Tibial artery (tissue), 4 donors: ENCODE data around the gene OPCML.

Source experiments
- DNase-seq, 2 donors: peaks; one replicate each; pipeline ENCODE4 v3.0.0-alpha.2; 2019
- H3K27ac ChIP-seq, 2 donors: fragments of 200-600 bp; sonication (generic) in 1 of 2; 1 replicate in 1 of 2; 2 replicates in 1 of 2; pipeline ENCODE4 v1.5.1; 2018 to 2019; ENCODE audit warnings: mild to moderate bottlenecking in 1 of 2
- H3K27me3 ChIP-seq, 2 donors: fragments of 200-600 bp; sonication (generic) in 1 of 2; one replicate each; pipeline versions ENCODE4 v1.5.1 to v1.6.0; 2016 to 2019
- H3K36me3 ChIP-seq, 3 donors: fragments of 200-600 bp; sonication (generic) in 2 of 3; one replicate each; pipeline ENCODE4 v1.5.1; 2016 to 2019; ENCODE audit warnings: mild to moderate bottlenecking in 2 of 3
- H3K4me1 ChIP-seq, 4 donors: fragments of 200-600 bp; sonication (generic) in 2 of 4; 1 replicate in 3 of 4; 2 replicates in 1 of 4; pipeline ENCODE4 v1.5.1; 2016 to 2019
- H3K4me3 ChIP-seq, 2 donors: fragments of 200-600 bp; sonication (generic) in 1 of 2; 1 replicate in 1 of 2; 2 replicates in 1 of 2; pipeline ENCODE4 v1.5.1; 2018 to 2019; ENCODE audit warnings: mild to moderate bottlenecking in 2 of 2
- H3K9me3 ChIP-seq, 3 donors: fragments of 200-600 bp; sonication (generic) in 1 of 3; one replicate each; pipeline ENCODE4 v1.5.1; 2016 to 2019
- intact Hi-C: fragments of 100-400 bp; cut with DNase I; formaldehyde crosslinking; loops from one replicate; pipeline ENCODE4 v1.15.0; 2023; ENCODE audit warnings: low total_unique reads
- TF ChIP-seq, protein P1 (sequence below), 2 experiments: fragments of 200-600 bp in 1 of 2; fragments of 450-650 bp in 1 of 2; IDR thresholded peaks; one replicate each; pipeline ENCODE4 v1.5.1; 2017 to 2019; ENCODE audit warnings: antibody characterized with exemption in 2 of 2, mild to moderate bottlenecking in 1 of 2, moderate library complexity in 1 of 2

Gene OPCML

DNA sequence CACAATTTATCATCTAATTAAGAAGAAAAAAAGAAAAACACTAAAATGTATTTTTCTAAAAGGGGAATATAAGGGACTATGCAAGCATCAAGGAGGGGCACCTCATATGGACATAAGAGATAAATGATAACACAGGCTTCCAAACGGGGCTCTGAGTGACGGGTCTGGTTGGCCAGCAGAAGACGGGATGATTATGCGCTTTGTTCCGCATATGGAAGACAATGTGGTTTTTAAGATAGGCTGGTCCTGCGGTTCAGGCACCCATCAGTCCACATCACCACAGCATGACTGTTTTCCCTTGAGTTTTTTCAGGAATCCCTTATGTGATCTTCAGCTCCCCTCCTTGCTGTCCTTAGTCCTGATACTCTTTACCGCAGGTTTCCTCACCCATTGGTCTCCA, 404.6 kb downstream of the OPCML start:
- peaks cover 0 to 6% of the 10 kb centered on the region in 2 donors for H3K27me3 ChIP-seq
- TF ChIP-seq, protein P1, sequence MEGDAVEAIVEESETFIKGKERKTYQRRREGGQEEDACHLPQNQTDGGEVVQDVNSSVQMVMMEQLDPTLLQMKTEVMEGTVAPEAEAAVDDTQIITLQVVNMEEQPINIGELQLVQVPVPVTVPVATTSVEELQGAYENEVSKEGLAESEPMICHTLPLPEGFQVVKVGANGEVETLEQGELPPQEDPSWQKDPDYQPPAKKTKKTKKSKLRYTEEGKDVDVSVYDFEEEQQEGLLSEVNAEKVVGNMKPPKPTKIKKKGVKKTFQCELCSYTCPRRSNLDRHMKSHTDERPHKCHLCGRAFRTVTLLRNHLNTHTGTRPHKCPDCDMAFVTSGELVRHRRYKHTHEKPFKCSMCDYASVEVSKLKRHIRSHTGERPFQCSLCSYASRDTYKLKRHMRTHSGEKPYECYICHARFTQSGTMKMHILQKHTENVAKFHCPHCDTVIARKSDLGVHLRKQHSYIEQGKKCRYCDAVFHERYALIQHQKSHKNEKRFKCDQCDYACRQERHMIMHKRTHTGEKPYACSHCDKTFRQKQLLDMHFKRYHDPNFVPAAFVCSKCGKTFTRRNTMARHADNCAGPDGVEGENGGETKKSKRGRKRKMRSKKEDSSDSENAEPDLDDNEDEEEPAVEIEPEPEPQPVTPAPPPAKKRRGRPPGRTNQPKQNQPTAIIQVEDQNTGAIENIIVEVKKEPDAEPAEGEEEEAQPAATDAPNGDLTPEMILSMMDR (IDR thresholded peaks at IDR 0.05), result no peak
- intact Hi-C loops, result no loop called here
- no peak overlapping the region for H3K27ac ChIP-seq
- H3K36me3 ChIP-seq, result no peaks in the 10 kb centered on the region
- no peak for DNase-seq
- H3K4me1 ChIP-seq, result no peaks in the 10 kb centered on the region
- no peak overlapping the region for H3K4me3 ChIP-seq
- H3K9me3 ChIP-seq, result no peaks in the 10 kb centered on the region

DNA sequence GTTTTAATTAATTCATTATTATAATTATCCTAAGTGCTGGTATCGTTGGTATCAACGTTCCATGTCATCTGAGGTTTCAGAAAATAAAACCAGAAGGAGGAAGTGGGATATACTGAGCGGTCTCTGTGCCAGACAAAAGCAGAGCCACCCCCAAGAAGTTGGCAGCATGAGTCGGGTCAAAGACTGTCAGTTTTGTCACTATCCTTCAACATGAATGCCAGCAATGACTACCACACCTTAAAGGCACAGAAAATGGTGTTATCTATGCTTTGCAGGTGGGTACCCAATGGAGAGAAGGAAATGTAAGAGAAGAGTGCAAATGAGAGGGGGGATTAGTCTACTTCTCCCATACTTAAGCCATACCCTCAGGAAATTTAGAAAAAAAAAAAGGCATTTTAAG, 408.5 kb downstream of the OPCML start:
- no peaks in the 10 kb centered on the region for H3K9me3 ChIP-seq
- no peaks in the 10 kb centered on the region for H3K4me1 ChIP-seq
- peaks cover 0 to 6% of the 10 kb centered on the region in 2 donors for H3K27me3 ChIP-seq
- no peak for DNase-seq
- no peak overlapping the region for H3K27ac ChIP-seq
- intact Hi-C loops, result no loop called here
- no peak overlapping the region for H3K4me3 ChIP-seq
- TF ChIP-seq, protein P1 (IDR thresholded peaks at IDR 0.05), result no peak
- no peaks in the 10 kb centered on the region for H3K36me3 ChIP-seq

DNA sequence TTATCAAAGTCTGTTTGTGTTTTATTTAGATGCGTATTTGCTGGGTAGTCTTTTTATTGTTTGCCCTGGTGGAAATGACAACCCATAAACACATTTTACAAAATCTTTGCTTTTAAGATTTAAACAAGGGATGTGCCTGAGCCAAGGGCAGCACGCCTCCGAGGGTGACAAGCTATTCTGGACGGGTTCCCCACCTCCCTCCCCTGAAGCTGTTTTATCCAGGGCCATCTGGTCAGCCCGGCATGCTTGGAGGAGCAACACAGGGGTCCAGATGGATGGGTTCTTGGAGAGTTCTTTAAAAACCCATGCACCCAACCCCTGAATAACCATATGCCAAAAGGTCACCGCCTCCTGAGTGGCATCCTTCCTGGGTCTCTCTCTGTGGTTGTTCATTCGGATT, 408.9 kb downstream of the OPCML start:
- Histone ChIP-seq H3K36me3 (no peaks in the 10 kb centered on the region), H3K4me1 (no peaks in the 10 kb centered on the region), H3K9me3 (no peaks in the 10 kb centered on the region), H3K4me3 (no peak overlapping the region), H3K27me3 (peaks cover 0 to 6% of the 10 kb centered on the region in 2 donors), H3K27ac (no peak overlapping the region)
- TF ChIP-seq, protein P1 (IDR thresholded peaks at IDR 0.05), result no peak
- intact Hi-C loops, result no loop called here
- no peak for DNase-seq

DNA sequence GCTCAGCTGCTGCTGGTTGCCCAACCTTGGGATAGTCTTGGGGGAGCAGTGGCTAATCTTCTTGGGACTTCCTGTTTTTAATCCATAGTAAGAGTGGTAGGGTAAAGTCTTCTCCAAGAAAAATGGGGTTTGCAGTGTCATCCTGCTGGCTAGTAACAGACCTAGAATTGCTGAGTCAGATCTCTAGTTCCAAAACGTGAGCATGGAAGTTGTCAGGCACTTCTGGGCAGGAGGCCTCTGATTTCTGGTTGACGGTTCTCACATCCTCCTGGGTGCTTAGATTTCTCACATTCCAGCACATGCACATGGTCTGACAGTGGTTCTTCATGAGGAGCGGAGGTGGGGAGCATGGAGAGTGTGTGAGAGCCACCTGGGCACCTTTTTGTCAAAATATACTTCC, 410.0 kb downstream of the OPCML start:
- DNase-seq, result no peak
- intact Hi-C loops, result no loop called here
- Histone ChIP-seq H3K4me3 (no peak overlapping the region), H3K36me3 (no peaks in the 10 kb centered on the region), H3K27ac (no peak overlapping the region), H3K4me1 (no peaks in the 10 kb centered on the region), H3K9me3 (no peaks in the 10 kb centered on the region), H3K27me3 (peaks cover 0 to 6% of the 10 kb centered on the region in 2 donors)
- TF ChIP-seq, protein P1 (IDR thresholded peaks at IDR 0.05), result no peak

DNA sequence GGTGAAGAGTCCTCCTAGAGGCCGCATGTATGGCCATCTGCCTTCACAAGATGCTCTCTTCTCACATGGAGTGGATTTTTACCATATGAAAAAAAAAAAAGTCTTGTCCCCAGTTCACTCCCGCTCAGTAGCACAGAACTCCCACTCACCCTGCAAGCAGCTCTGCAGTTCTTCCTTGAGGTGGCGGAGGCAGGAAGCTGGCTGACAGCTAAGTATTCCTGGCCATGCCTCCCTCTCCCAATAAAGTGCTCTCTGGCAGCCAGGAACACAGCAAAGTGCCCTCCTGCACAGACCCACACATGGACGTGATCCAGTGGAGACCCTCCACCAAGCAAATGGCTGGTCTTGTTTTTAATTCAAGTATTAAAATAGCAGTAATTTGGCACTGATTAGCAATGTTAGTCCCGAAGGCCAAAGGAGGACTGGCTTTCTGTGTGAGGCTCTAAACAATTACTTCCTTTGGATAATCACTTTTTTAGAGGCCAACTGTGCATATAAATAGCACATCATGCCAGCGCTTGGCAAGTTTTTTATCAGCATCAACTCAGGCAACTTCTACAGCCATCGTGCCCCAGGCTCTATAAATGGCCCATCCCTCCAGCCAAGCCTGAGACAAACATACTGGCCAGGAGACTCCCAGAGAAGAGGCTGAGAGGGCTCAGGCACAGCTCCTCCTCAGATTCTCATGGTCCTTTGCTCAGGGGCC, 413.6 kb downstream of the OPCML start:
- DNase-seq, result no peak
- intact Hi-C loops, result no loop called here
- Histone ChIP-seq H3K9me3 (no peaks in the 10 kb centered on the region), H3K4me1 (no peaks in the 10 kb centered on the region), H3K27me3 (no peaks in the 10 kb centered on the region), H3K4me3 (no peak overlapping the region), H3K27ac (no peak overlapping the region), H3K36me3 (no peaks in the 10 kb centered on the region)
- TF ChIP-seq, protein P1 (IDR thresholded peaks at IDR 0.05), result no peak

DNA sequence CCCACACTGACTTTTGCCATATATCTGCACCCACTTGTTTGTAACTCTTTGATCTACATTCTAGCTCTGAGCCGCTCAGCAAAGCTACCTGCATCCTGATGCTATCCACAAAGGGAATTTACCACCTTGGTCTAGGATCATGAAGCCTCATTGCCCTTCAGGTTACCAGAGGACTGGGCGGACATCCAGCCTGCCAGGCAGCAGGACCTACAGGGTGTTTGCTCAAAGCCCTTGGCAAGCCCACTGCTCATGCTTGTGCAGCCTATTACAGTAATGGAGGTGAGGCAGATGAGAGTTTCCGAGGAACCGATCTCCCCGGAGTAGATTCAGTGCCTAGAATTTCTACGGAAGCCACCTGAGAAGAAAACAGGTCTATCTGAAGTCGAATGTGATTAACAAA, 417.2 kb downstream of the OPCML start:
- no peaks in the 10 kb centered on the region for H3K4me1 ChIP-seq
- H3K9me3 ChIP-seq, result no peaks in the 10 kb centered on the region
- no peak overlapping the region for H3K4me3 ChIP-seq
- TF ChIP-seq, protein P1 (IDR thresholded peaks at IDR 0.05), result no peak
- no peak overlapping the region for H3K27ac ChIP-seq
- intact Hi-C loops, result no loop called here
- H3K36me3 ChIP-seq, result no peaks in the 10 kb centered on the region
- DNase-seq, result no peak
- no peaks in the 10 kb centered on the region for H3K27me3 ChIP-seq
